NCI-H1436 treated with DMSO at 0.1 percent for 48 hours (cell line): ENCODE results near the gene SIRT2.

Experiments used
- DNase-seq: peaks from one replicate; lab custom pipeline; 2025; lab: John Stamatoyannopoulos, UW

SIRT2 gene

DNA sequence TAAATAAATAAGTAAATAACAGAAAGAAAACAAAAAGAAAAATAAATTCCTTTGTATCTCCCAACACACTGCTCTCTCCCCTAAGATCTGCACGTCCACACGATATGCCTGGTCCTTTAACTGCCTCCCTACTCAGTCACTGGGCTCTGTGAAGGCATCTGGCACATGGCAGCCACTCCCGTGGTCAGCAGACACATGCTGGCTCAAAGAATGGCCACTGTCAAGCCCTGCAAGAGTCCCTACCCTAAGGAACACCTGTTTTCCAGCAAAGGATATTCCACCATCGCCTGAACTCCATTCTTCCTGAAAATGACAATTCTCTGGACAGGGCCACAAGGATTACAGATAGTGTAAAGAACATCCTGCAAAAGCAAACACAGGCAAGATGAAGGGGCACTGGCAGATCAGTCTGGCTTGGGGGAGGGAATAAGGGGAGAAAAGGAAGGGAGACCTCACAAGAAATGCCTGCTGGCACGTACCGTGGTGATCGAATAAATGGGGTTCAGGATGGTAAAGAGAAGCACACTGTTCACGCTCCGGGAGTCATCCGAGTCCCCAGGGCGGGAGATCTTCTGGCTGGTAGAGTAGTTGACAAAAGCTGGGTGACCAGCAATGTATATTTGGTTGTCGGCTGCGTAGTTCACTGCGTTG is 53.9 kb downstream of the SIRT2 start:
- no peak for DNase-seq

DNA sequence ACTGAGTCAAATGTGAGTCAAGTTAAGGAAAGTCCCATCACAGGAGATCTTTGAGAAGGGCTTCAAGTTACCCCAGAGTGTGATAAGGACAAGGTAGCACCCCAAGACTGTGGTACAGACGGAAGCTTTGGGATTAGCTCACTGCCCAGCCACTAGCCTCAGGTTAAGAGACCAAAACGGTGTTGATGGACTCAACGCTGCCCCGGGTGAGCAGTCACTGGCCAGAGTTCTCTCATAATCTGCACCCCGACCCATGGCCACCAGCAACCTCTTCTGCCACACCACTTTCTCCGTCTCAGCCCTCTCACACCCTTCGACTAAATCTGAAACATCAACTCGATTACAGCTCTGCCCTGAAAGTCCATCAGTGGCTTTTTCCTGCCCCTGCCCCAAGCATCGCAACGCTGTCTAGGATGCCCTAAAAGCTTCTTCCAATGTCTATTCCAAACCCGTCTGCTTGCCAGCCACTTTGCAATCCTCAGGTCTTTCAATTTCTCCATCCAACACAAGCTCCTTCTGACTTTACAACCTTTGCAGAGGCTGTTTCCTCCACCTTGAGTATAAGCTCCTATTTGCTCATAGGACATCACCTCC is 55.2 kb downstream of the SIRT2 start:
- DNase-seq, result no peak

DNA sequence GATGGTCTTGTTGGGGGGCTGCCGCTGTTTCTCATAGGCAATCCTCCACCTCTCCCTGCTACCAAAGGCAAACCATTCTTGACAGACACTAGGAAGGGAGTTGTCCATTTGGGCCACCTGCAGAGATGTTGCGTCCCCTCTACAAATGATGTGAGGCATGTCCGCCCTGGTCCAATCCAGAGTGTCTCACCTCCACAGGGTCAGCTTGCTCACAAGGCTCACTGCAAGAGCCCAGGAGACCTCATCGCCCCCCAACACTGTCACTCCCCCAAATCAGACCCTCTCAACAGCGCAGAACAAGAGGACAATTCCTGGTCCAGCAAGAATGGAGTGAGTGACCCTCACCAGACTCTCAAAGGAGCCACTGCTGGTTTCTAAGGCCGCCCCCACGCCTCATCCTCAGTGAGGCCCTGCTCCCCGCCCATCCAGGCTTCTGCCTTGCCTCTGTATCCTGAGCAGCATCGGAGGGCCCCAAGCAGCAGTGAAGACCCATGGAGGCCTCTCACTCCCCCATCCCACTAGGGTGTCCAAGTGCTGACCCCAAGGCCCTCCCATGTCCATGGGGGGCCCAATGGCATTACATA is 56.2 kb downstream of the SIRT2 start:
- DNase-seq, result no peak

DNA sequence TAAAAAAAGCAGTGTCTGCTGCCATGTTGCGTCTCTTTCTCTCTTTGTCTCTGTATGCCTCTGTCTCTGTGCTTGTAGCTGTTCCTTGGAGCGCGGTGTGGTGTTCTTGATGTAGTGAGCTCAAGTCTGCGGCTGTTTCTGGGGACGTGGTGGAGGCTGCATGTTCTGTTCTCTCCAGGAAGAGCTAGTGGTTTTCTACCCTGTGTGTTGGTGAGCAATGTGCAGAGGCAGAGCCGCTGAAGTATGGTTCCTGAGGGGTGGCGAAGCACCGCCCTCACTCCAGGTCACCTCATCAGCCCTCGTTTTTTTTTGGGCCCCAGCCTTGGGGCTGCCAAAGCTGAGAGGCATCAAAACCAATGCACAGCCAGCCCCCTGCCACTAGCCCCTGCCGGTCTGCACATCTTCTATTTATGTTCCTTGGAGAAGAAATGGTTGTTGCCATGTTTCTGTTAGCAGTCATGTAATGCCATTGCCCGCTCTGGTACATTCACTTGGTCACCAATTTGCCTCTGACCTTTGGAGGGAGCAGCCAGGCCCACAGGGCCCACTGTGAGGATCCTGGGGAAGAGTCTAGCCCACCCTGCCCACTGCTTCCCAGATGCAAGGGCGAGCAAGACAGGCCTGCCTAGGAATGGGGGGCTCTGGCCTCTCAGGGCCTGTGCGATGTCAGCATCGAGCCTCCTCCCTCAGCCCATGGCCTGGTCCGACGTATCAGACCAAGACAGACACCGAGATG is 56.8 kb downstream of the SIRT2 start:
- no peak for DNase-seq

DNA sequence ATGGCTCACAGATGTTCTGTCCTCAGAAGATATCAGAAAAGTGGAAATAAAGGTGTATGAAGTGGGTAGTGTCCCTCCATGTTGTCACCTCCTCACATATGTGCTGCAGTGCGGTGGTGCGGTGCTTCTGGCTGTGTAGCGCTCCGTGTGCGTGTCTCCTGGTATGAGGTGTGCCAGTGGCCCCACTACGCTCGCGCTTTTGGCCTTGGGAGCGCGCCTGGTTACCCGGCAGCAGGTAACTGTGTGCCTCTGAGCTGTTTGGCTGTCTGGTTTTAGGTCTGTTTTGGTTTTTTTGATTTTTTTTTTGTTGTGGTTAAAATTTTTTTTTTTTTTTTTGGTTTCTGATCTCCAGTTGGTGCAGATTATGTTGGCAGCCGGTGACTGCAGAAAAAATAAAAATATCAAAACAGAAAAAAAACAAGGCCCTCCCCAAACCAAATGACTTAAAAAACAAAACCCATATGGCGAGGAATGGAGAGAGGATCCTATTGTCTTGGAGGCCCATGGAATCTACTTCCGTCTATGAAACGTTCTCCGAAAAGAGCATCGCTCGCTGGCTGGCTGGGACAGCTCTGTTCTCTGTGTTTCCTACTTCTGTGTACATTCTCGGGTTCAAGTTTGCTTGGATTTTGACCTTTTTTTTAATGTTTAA is 57.5 kb downstream of the SIRT2 start:
- no peak for DNase-seq

DNA sequence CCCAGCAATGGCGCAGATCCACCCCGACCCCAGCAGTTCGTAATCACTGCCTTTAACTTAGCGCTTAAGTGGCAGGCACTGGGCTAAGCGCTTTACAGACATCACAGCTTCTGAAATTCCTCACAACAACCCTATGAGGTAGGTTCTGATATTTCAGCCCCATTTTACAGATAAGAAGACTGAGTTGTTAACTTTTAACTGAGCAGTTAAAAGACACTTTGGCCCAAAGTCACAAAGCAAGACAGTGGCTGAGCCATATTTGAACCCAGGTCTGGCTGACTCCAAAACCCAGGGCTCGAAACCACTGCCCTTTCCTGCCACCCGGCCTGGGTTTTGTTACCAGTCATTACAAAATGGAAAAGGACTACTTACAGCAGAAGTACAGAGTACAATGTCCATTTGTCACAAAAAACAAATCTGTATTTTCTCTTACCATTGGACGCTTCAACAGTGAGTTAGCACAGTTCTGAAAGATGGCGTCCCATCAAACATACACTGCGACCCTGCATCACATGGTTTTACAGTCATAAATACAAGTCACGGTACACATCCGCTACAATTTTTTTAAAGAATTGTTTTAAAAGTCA is 58.1 kb downstream of the SIRT2 start:
- DNase-seq, result no peak

DNA sequence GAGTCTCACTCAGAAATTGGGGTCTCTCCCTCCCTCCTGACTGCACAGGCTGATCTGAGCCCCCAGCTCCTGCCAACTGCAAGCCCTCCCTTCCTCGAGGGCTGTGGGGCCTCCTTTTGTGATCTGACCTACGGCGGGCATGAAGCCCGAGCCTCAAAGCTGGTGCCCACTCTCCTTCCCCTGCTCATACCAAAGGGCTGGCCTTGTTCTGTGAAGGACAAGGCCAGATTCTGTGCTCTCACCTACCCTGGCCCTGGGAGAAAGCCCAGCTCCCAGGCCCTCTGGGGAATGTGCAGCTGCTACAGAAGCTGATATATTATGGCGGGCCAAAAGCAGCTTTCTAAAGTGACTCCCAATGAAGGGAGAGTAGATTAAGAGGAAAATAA is 58.8 kb downstream of the SIRT2 start:
- DNase-seq, result no peak

DNA sequence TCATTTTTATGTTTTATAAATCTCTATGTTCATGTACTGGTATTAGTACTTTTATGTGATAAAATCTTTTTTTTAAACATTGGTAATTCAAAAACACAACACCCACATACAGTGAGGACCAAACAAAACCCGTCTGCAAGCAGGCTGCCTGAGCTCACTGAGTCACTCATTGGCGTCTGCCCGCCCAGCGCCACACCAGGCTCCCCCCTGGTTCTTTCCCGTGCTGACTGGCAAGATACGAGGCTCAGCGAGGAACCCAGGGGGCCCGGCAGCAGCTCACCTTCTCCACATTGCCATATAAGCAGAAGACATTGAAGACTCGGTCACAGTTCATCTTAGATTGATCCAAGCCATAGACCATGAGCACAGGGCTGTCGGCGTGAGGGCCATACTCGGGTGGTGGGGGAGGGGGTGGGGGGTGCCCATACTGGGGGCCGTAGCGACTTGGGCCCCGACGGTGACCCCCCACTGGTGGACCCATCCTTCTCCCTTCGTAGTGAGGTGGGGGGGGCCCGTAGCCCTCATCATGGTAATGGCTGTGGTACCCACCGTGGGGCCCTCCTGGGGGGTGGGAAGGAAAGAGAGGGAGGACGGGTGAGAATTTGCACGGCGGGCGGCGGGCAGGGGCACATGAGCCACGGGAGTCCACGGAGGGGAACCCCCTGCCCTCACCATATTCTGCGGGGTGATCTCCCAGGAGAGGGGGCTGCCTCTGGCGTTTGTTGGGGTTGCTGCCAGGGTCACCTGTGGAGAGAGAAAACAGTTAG is 59.4 kb downstream of the SIRT2 start:
- no peak for DNase-seq

DNA sequence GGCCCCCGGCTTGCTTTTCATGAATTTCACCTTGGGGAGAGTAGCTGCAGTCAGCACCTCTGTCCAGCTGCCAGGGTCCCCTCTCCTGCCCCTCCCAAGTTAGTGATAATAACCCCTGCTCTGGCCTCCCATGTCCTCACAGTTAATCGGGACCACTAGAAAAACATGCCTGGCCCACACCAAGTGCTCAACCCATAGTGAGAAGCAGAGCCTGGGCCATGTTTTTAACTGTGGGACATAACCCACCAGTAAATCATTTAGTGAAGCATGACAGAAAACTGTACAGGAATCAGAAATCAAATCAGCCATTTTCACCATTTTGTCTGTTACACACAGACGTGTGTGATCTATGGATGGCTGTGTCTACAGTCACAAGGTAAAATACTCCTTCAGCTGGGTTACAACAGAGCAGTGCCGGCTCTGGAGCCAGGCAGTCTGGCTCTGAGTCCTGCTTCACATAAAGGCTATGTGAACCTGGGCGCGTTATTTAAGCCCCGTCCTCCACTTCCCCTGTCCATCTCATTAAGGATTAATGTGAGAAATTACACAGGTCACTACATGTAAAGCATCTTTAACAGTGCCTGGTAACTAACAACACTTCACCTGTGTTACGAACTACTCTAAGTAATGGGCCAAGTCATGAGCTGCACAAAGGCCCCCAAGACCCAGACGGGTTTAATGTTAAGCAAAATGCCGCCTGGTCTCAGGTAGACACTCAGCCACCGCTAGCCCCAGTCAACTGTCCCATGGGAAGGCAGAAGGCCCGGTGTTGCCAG is 60.2 kb downstream of the SIRT2 start:
- no peak for DNase-seq

DNA sequence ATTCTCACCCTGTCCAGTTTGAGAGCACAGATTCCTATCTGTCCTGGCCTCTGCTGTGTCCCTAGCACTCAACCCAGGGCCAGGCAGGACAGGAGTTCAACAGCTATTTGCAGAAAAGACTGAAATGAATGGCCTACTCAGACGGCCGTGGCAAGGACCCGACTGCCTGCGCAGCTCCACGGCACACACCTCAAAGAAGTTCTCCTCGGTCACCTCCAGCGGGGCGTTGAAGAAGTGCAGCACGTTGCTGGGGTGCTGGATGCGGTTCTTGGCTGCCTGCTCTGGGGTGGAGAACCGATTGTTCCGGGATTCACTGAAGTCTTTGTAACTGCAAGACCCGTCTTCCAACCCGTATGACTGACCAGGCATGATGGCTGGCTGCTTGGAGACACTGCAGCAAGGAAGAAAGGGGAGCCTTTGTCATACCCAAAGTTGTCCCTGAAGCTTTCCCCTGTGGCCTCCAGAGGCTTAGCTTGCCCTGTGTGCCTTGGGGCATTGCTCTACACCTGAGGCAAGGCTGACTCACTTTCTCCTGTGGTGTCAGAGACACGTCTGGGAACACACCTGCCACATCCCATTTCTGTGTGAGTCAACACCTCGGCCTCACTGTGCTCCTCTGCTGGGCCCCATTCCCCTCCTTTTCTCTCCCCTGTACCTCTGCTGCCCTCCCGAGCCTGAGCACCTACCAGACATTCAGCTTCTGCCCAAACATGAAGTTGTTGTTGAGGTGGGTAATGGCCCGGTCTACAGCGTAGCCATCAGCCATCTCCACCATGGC is 61.0 kb downstream of the SIRT2 start:
- DNase-seq, result no peak

DNA sequence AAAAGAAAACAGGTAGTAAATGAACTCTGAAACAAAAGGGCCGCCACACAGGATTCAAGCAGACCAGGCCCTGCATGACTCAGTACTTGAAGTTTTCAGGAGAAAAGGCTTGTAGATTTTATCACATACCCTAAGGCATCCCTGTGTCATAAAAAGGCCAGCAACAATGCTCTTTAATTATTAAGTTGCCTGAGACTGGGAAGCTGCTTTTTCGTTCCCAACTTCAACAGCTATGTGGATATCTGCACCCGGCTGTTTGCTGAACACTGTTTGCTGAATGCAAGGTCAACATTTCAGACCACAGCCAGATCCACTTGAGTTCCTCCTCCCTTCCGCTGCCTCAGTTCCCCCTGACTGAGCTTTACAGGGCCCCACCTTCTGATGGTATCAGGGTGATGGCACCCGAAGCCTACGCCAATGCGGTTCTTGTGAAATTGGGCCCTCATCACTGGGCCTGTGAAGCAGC is 61.7 kb downstream of the SIRT2 start:
- no peak for DNase-seq

DNA sequence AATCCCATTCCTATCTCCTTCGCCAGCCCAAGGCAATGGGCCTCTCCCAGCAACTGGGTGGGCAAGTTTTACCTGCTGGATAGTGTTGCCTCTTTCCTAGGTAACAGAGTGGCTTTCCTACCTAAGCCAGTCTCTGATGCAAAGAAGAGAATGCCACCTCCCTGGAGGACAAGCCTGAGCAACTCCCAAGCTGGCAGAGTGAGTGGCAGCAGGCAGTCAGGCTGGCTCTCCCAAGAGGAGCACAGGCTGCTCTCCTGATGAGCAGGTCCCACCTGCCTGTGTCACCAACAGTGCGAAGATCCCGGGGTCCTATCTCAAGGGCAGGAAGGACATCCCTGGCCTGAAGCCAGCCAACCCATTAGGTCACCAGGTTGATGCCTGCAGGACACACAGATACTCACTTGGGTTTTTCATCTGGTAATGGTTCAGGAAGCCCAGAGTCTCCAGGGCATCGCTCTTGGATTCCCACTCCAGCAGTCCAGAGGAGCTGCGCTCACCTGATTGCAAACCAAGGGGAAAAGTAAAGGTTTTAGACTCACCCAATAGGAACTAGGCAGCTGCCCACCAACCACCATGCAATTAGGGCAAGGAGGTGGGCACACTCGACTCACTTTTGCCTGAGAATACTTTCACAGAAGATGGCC is 62.3 kb downstream of the SIRT2 start:
- no peak for DNase-seq

DNA sequence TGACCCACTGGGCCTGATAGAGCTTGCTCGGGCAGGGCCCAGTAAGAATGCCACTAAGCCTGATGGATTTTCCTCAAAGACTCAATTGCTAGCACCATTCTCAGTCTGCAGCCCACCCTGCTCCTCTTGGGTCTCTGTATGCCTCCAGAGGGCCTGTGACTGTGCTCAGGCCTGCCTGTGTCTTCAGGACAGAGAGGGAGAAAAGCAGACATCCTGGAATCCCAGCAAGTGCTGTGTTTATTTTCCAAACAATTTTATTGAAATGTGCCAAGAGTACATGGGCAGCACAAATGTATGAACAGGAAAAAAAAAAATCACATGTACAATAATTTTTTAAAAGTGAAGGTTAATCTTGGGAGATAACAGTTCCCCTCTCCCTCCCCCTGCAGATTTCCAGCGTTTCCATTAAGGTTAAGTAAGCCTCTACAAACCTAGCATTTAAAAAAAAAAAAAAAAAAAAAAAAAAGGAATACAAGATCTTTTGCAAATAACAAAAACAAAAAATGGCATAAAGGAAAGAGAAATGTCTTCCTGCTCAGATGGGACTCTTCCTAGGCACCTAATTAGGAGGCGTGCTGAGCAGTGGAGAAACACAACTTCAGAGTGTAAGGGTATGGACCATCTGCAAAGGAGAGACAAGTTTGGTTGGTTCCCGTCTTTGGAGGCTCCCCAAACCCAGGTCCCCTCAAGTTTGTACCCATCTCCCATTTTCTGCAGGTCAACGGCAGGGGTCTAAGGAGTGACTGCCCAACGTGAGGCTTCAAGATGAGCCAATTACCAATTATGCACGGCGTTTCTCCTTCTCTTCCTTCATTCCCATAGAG is 63.0 kb downstream of the SIRT2 start:
- DNase-seq, result no peak

DNA sequence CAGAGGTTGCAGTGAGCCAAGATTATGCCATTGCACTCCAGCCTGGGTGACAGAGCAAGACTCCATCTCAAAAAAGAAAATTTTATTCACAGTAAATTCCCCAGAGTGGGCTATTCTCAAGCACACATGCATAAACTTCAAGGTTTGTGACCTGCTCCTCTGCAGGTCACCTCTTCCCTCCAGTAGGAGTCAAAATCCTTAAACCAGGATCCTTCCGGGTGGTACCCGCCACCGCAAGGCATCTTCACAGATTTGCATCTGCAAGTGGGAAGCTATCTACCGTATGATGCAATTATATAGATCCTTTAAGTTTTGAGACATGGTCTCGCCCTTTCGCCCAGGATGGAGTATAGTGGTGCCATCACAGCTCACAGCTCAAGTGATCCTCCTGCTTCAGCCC is 64.8 kb downstream of the SIRT2 start:
- no peak for DNase-seq

DNA sequence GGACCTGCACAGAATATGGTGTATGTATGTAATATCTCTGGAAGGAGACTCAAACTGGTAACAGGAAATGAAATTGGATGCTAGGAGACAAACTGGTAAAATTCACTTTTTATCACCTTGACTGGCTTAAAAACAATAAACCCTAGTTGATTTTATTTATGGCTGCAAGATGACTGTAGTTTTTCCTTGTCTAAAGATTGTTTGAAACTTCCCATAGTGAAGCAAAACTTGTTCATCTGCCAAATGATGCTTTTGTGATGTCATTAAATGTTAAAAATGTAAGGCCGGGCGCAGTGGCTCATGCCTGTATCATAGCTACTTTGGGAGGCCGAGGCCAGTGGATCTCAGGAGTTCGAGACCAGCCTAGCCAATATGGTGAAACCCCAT is 65.3 kb downstream of the SIRT2 start:
- DNase-seq, result no peak

DNA sequence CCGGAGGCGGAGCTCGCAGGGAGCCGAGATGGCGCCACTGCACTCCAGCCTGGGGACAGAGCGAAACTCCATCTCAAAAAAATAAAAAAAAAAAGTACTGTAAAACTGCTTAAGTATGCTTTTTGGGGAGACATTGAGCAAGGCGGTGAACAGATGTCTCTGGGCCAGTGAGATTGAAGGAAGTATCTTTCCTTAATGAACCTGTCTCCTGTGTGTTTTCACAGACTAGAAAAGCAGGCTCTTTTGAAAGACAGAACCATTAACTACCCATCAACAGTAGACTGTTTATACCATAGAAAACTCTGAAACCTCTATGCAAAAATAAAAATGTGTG is 66.4 kb downstream of the SIRT2 start:
- DNase-seq, result no peak

DNA sequence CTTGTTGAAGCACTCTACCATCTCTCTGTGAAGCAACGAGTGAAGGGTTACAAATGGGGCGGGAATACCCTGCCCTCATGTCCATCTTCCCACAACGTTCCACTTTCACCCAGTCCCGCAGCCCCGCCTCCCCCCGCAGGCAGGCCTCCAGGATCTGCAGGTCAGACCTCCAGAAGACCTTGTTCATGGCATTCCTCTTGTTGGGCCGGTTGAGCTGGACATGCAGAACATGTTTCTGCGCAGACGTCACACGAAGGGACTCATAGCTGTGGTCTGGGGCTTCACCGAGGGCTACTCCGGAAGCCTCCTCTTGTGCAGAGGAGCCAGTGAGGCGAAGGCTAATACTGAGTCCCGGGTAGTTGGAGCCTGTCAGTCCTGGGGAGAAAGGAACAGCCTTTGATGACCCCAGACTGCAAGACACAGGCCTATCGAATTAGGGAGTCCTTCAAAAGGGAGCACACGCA is 68.2 kb downstream of the SIRT2 start:
- no peak for DNase-seq

DNA sequence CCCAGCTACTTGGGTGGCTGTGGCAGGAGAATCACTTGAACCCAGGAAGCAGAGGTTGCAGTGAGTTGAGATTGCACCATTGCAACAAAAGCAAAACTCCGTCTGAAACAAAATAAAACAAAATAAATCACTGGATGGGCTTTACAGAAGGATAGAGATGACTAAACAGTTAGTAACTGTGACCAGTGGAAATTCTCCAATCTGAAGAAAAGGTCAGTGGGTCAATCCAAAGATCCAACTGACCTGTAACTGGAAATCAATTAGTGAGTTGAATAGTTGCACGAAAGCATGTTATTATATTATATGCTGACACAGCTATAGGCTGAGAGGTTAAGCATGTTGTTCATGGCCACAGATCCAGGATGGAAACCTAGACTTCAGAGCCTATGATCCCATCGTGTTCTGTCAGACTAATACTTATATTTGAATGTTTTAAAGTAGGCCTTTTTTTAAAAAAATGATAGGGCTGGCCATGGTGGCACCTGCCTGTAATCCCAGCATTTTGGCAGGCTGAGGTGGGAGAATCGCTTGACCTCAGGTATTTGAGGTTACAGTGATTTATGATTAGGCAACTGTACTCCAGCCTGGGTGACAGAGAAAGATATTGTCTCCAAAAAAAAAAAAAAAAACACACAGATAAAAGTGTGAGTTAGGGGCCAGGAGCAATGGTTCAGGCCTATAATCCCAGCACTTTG is 69.2 kb downstream of the SIRT2 start:
- no peak for DNase-seq
